Measurements from ENCODE around the gene DUSP22. TPM values are rescaled to one million over a fixed set of nuclear protein-coding genes. Genes with fewer than 3 reads are reported as not detected.

Gene DUSP22
- total RNA-seq, 1 experiment from 2014 or later = 25.0 TPM

GRCh38 chr6:291204-291696 lies 1.0 kb upstream of the DUSP22 start:
- Histone ChIP-seq H3K9ac (ENCODE audit: extremely low read depth, insufficient read length, low read length) (no peak overlapping the region), H2AFZ (ENCODE audit: low read length) (no peak overlapping the region), H3K79me2 (ENCODE audit: insufficient read depth, low read length) (no peaks in the 10 kb centered on the region), H4K8ac (replicated peaks; ENCODE audit: insufficient read length, low read depth, low read length) (no peak overlapping the region), H3K23me2 (ENCODE audit: insufficient read length, low read depth, low read length, poor library complexity, severe bottlenecking) (peaks cover 12% of the 10 kb centered on the region), H3K18ac (ENCODE audit: insufficient read length, low read depth, low read length) (no peak overlapping the region), H2BK5ac (ENCODE audit: insufficient read length, low read length) (no peak overlapping the region), H3K27me3 (ENCODE audit: insufficient read depth, low read length) (no peaks in the 10 kb centered on the region), H2BK12ac (ENCODE audit: insufficient read length, low read depth, low read length) (no peak overlapping the region), H3K23ac (ENCODE audit: insufficient read length, low read depth, low read length) (no peak overlapping the region), H3K14ac (ENCODE audit: insufficient read depth, low read length) (no peak overlapping the region), H3K4me1 (ENCODE audit: insufficient read depth, low read length) (no peaks in the 10 kb centered on the region; the same call in 1 of the 2 replicates), H3K9me3 (ENCODE audit: control insufficient read depth, low read depth, low read length) (peaks cover 29% of the 10 kb centered on the region), H3K27ac (ENCODE audit: insufficient read length, low read depth, low read length) (no peak overlapping the region), H3T11ph (ENCODE audit: low read length) (no peak overlapping the region), H2AK5ac (ENCODE audit: insufficient read length, low read length) (no peak overlapping the region), H2BK15ac (ENCODE audit: low read depth, low read length) (no peak overlapping the region), H4K20me1 (ENCODE audit: control insufficient read depth, insufficient read depth, insufficient read length) (no peaks in the 10 kb centered on the region), H3K56ac (ENCODE audit: insufficient read length, low read depth, low read length) (no peak overlapping the region), H3K79me1 (ENCODE audit: insufficient read depth, low read depth, low read length, poor library complexity, severe bottlenecking) (no peaks in the 10 kb centered on the region), H2BK120ac (ENCODE audit: low read depth, low read length, poor library complexity, severe bottlenecking) (no peak overlapping the region), H2BK20ac (ENCODE audit: low read depth, low read length, poor library complexity, severe bottlenecking) (no peak overlapping the region), H3K4me2 (ENCODE audit: insufficient read depth, insufficient read length, low read length) (peak overlapping the region; percentile 90), H4K91ac (ENCODE audit: insufficient read length, low read depth, low read length) (no peak overlapping the region), H3K4ac (ENCODE audit: low read depth, low read length) (no peak overlapping the region), H4K5ac (ENCODE audit: insufficient read length, low read depth, low read length) (no peak overlapping the region)
- Mint-ChIP-seq H3K27ac (0 out of 7 replicates have a peak overlapping the region, but pooled peaks of 1 of the 3 experiments have one; percentile 7), H3K9me3 (peaks cover 50 to 64% of the 10 kb centered on the region in 2 experiments), H3K4me3 (peak overlapping the region; percentile 64 to 72), H3K4me1 (peaks cover 16 to 23% of the 10 kb centered on the region in 2 experiments), H3K36me3 (ENCODE audit: insufficient read depth in 1 of 3, low read depth in 3 of 3) (peaks cover 6 to 9% (median 9%) of the 10 kb centered on the region in 3 experiments), H3K27me3 (ENCODE audit: low read depth) (peaks cover 31% of the 10 kb centered on the region)
- WGBS (ENCODE audit: extremely low coverage, insufficient read length, low lambda C conversion rate) = no CpG with 5 or more reads among the region's 8 CpGs
- no peak for DNase-seq
- TF ChIP-seq CTCF (conservative IDR thresholded peaks at IDR 0.05) = no peak

Data from H9 (cell line).